ENCODE data around the gene FHOD3. TPM values are rescaled to one million over a fixed set of nuclear protein-coding genes. Genes with fewer than 3 reads are reported as not detected.

FHOD3 gene
- total and polyA plus RNA-seq, 2 of the 4 experiments (the other 2 are of a cell fraction) = 14.6 to 16.0 TPM

DNA sequence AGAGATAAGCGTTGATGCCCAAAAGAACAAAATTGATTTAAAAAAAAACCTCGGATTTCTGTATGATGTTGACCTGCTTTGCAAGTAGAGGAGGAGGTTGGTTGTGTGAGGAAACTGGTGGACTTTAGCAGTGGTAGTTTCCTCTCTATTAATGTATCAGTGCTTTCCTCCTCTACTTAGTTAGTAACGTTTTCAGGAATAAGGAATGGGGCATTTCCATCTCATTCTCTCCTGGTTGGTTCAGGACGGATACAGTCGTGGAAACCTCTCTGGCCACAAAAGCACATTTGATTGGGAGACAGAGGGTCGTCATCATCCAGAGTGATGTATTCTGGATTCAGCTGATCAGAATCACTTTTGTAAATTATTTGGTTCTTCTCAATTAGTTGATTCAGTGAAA is 1.5 kb downstream of the FHOD3 start:
- no peak overlapping the region for H3K4me2 ChIP-seq (ENCODE audit: low read depth, low read length)
- H3K27me3 ChIP-seq (ENCODE audit: control insufficient read depth, insufficient read depth, low read length) = no peaks in the 10 kb centered on the region; the same call in 1 of the 2 replicates
- no peak overlapping the region for H4K8ac ChIP-seq (ENCODE audit: low read depth in 2 of 2, low read length in 2 of 2)
- ChIA-PET POLR2A (ENCODE audit: unreplicated experiment) (no interaction called here), CTCF (interaction anchor here (0.6 kb wide), 1 partner anchor 518 kb away, joined by 4 read pairs; no protein-coding TSS in a partner anchor)
- dilution Hi-C loops (cut with HindIII; ENCODE audit: low sequenced_read_pairs, unreplicated experiment) = no loop called here
- no peak overlapping the region for H2BK5ac ChIP-seq (ENCODE audit: low read depth, low read length, poor library complexity, severe bottlenecking)
- no peak overlapping the region for H3K4me3 ChIP-seq (ENCODE audit: insufficient read depth, low read depth, low read length)
- no peak overlapping the region for H3K9ac ChIP-seq (ENCODE audit: low read depth, low read length)
- no TSS peak for BruUV-seq (replicated peaks)
- H2BK15ac ChIP-seq (ENCODE audit: low read depth, low read length) = no peak overlapping the region
- H3K36me3 ChIP-seq (ENCODE audit: control insufficient read depth, insufficient read depth, low read length) = no peaks in the 10 kb centered on the region
- no peak overlapping the region for H2AK9ac ChIP-seq (replicated peaks; ENCODE audit: low read depth, low read length, poor library complexity)
- peaks cover 12% of the 10 kb centered on the region for H3K4me1 ChIP-seq (ENCODE audit: control insufficient read depth, insufficient read depth, low read length)
- H3K27ac ChIP-seq (ENCODE audit: insufficient read depth, low read length) = no peak overlapping the region
- intact Hi-C loops (cut with micrococcal nuclease) = loop anchor here (5.0 kb wide), 2 partner anchors 258 to 508 kb away; no protein-coding TSS in a partner anchor
- WGBS, 2 experiments (ENCODE audit: extremely low coverage in 2 of 2, insufficient read length in 1 of 2) = no CpG with 5 or more reads among the region's 6 CpGs
- DNase-seq (no peak), ATAC-seq (ENCODE audit: low read depth) (no peak)
- in situ Hi-C loops (cut with MboI; ENCODE audit: low sequenced_read_pairs) = no loop called here
- no peak overlapping the region for H4K5ac ChIP-seq (ENCODE audit: low read depth, low read length)
- peaks cover 25% of the 10 kb centered on the region for H3K9me1 ChIP-seq (ENCODE audit: insufficient read depth, low read length)
- no peaks in the 10 kb centered on the region for H3K9me3 ChIP-seq (ENCODE audit: control insufficient read depth, insufficient read depth, low read length)
- no peak overlapping the region for H3K56ac ChIP-seq (ENCODE audit: extremely low read depth, insufficient read depth, low read length)
- no peak overlapping the region for H3K4ac ChIP-seq (ENCODE audit: low read depth, low read length)
- TF ChIP-seq CHD1 (IDR thresholded peaks at IDR 0.05; ENCODE audit: low read depth, low read length) (no peak), POLR2A (IDR thresholded peaks at IDR 0.05; ENCODE audit: low read depth, low read length) (no peak), RFX5 (IDR thresholded peaks at IDR 0.05; ENCODE audit: low read depth, low read length) (no peak), BHLHE40 (IDR thresholded peaks at IDR 0.05; ENCODE audit: low read depth, low read length) (no peak), NFE2L2 (IDR thresholded peaks at IDR 0.05; ENCODE audit: low read depth, low read length) (no peak)
- TF ChIP-seq, protein P1, sequence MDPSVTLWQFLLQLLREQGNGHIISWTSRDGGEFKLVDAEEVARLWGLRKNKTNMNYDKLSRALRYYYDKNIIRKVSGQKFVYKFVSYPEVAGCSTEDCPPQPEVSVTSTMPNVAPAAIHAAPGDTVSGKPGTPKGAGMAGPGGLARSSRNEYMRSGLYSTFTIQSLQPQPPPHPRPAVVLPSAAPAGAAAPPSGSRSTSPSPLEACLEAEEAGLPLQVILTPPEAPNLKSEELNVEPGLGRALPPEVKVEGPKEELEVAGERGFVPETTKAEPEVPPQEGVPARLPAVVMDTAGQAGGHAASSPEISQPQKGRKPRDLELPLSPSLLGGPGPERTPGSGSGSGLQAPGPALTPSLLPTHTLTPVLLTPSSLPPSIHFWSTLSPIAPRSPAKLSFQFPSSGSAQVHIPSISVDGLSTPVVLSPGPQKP (IDR thresholded peaks at IDR 0.05; ENCODE audit: borderline replicate concordance, low read depth, low read length) = no peak
- H3K14ac ChIP-seq (replicated peaks; ENCODE audit: low read depth, low read length) = no peak overlapping the region
- no peak overlapping the region for H2BK20ac ChIP-seq (ENCODE audit: low read depth, low read length)
- H3K18ac ChIP-seq (ENCODE audit: low read depth, low read length) = no peak overlapping the region
- no peaks in the 10 kb centered on the region for H4K20me1 ChIP-seq (ENCODE audit: insufficient read depth, low read length)
- H2AK5ac ChIP-seq (ENCODE audit: low read depth, low read length) = no peak overlapping the region
- H3K23ac ChIP-seq (ENCODE audit: low read depth, low read length) = 0 out of 2 replicates have a peak overlapping the region, but pooled peaks have one; percentile 23
- H2AFZ ChIP-seq (replicated peaks; ENCODE audit: low read length, poor library complexity) = no peak overlapping the region
- peaks cover 3 to 34% of the 10 kb centered on the region in 2 experiments; a peak in 2 of 4 replicates for H3K79me1 ChIP-seq (ENCODE audit: low read depth in 1 of 2, low read length in 2 of 2)
- no peak overlapping the region for H2BK120ac ChIP-seq (ENCODE audit: low read depth, low read length)
- H4K91ac ChIP-seq (ENCODE audit: insufficient read depth, low read depth, low read length) = no peak overlapping the region

Data from IMR-90 (cell line).